Stimulated activated CD4-positive, alpha-beta T cell treated with anti-CD3 and anti-CD28 coated beads, Interleukin-15, amount 100 ng/mL, for 24 hours (primary cell): ENCODE measurements around the gene RAD52.

Experiments used
- DNase-seq: peaks from one replicate; pipeline ENCODE4 v3.0.0-alpha.2; 2020

RAD52 gene

DNA sequence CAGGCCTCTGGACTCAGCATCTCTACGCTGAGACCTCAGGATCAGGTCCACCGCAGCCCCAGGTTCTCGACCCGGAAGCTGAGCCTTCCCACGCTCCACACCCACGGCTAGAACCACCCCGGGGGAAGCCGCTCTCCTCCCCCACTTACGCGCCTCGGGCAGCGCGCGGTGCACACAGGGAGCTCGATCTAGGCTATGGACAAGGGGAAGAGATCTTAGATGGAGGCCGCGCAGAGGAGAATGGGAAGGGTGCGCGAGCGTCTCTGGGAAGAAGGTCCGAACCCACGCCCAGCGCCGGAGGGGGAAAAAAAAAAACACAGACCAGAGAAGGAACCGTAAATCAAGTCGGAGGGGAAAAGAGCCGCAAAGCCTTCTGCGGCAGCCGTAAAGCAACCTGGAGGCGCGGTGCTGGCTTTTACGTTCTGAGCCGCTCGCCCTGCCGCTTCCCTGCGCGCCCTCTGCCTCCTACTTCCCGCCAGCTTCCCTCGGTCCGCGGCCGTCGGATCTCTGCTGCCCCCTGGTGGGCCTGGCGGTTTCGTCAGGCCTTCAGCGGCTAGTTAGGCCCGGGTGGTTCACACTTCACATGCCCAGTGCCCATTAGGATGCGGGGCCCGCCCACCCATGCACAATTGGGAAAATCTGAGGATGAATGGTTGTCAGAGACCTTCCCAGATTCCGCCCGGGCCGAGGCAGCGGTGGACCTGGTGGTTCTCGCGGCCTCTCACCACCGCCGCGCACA lies at the start of gene RAD52:
RAD52 (minus strand) TSS at position 242 of the 739 bp plus-strand sequence. CDS start 16,636 bp downstream, outside the sequence.
- peak; percentile 98 for DNase-seq

GRCh38 chr12:998020-998874 lies 48.8 kb upstream of the RAD52 start:
- DNase-seq, result no peak

DNA sequence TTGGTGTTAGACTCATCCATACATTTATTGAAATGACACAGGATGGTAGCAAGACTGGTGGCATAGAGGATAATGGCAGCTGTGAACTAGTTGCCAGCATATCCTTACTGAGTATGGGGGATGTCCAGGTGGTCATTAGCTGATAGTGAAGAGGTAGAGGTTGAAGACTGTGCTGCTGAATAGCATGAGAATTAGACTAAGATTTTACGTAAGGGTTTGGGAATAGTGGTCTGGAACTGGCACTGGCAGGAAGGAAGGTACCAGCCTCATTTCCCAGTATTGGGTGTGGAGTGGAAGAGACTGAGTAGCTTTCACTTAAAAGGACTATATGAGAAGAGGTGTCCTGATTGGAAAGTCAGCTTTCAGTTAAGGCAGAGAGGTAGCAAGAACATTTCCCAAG lies 48.0 kb upstream of the RAD52 start:
- no peak for DNase-seq

DNA sequence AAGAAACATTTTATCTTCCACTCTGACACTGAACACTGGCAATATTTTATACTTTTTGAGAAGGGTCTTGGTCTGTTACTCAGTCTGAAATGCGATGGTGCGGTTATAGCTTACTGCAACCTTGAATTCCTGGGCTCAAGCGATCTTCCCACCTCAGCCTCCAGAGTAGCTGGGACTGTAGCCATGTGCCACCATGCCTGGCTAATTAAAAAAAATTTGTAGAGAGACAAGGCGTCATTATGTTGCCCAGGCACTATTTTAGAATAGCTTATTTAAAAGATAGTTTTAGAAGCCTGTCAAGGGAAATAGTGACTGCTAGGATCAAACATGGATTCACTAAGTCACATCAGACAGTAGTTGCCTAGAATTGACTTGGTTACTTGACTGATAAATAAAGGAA lies 47.4 kb upstream of the RAD52 start:
- DNase-seq, result no peak

GRCh38 chr12:992647-993046 lies 43.2 kb upstream of the RAD52 start:
- DNase-seq, result no peak

- DNase-seq, result no peak
These were observed 42.1 kb upstream of the RAD52 start for GRCh38 chr12:991350-992333.

- peak; percentile 89 for DNase-seq
These were observed 41.3 kb upstream of the RAD52 start, which contains the start of gene ERC1 for GRCh38 chr12:990661-991349. TSS of gene ERC1 (plus strand) at chr12:991223. CDS start at chr12:1027904, 36,681 bp downstream.

GRCh38 chr12:989751-990660 lies 40.5 kb upstream of the RAD52 start:
- DNase-seq, result peak; percentile 73

GRCh38 chr12:989051-989450 lies 39.6 kb upstream of the RAD52 start:
- DNase-seq, result no peak

GRCh38 chr12:988646-989045 lies 39.2 kb upstream of the RAD52 start:
- DNase-seq, result no peak

DNA sequence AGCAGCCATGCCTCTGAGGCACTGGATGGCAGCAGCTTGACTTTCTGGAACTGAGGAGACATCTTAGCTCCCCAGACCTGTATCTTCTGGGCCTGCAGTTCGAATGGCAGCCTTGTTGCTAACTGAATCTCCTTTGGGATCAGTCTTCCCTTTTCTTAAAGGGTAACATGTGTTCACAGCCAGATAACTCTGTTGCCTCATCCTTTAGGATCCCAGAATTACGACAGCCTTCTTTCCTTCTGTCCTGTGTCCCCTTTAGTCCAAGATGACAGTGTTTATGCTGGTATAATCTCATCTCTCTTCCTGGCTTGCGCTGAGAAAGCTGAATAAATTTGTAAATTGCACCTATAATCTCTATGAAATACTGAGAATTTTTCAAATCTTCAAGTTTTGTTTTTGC lies 32.5 kb upstream of the RAD52 start:
- no peak for DNase-seq

DNA sequence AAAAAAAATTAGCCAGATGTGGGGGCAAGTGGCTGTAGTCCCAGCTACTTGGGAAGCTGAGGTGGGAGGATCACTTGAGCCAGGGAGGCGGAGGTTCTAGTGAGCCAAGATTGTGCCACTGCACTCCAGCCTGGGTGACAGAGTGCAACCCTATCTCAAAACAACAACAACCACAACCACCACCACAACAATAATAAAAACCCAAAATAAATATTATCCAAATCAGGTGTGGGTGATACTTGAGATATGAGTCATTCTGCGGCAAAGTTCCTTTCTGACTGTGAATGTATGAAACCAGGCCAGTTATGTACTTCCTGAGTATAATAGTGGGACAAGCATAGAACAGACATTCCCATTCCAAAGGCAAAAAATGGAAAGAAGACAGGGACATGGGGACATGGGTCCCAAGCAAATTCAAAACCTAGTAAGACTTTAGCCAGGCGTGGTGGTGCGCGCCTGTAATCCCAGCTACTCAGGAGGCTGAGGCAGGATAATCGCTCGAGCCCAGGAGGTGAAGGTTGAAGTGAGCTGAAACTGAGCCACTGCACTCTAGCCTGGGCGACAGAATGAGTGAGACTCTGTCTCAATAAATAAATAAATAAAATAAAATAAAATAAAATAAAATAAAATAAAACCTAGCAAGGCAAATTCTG lies 31.8 kb upstream of the RAD52 start:
- no peak for DNase-seq

GRCh38 chr12:979349-979748 lies 29.9 kb upstream of the RAD52 start:
- no peak for DNase-seq

GRCh38 chr12:977156-977555 lies 27.7 kb upstream of the RAD52 start:
- no peak for DNase-seq

DNA sequence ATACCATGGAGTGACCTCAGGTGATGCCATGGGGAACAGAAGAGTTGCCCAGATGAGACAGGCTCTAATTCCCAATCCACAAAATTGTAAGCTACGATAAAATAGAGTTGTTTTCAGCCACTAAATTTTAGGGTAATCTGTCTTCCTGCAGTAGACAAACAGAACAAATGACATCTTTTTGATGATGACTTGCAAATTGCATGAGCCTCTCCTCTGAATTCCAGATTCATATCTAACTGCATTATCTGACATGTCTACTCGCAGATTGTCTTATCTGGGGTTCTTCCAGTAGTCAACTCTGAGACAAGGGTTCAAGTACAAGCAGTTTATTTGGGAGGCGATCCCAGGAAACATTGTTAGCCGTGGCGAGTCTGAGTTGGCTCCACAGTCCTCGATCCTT lies 27.1 kb upstream of the RAD52 start:
- DNase-seq, result no peak

GRCh38 chr12:974271-974862 lies 24.9 kb upstream of the RAD52 start:
- DNase-seq, result no peak

- no peak for DNase-seq
These were observed 22.5 kb upstream of the RAD52 start for GRCh38 chr12:971991-972390.

- DNase-seq, result no peak
These were observed 20.3 kb upstream of the RAD52 start for GRCh38 chr12:969821-970220.

- DNase-seq, result no peak
These were observed 19.1 kb upstream of the RAD52 start for GRCh38 chr12:968545-968944.

DNA sequence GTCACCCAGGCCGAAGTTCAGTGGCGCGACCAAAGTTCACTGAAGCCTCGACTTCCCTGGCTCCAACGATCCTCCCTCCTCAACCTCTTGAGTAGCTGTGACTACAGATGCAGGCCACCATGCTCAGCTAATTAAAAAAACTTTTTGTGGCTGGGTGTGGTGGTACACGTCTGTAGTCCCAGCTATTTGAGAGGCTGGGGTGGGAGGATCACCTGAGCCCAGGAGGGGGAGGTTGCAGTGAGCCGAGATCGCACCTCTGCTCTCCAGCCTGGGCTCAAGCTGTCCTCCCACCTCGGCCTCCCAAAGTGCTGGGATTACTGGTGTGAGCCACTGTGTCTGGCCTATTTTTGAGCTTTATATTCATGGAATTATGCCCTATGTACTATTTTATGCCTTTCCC lies 18.1 kb upstream of the RAD52 start:
- DNase-seq, result no peak
